ENCODE measurements around the gene PDZD2.

DNA sequence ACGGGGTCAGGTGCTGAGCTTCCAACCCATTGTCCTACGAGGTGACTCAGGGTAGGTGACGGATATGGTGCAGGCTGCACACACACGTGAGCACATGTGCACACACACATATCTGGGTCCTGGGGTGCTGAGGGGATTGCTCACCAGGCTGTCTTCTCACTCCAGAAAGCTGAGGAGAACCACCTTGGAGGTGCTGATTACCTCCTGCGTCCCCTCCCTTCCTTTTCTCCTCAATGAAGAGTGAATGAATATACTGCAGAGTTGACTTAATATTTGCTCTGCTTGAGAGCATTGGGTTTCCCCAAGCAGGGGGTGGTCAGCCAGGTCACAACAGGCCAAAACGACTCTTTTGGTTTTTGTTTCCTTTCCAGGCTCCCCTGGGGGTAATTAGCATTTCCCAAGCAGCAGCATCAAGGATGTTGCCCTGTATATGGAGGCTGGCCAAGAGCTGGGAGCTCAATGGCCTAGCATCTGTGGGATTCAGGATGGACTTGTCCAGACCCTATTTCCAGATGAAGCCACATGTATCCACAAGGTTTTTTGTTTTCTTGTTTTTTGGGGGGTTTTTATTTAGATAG lies 49.7 kb downstream of the PDZD2 start:
- TF ChIP-seq, protein P1, sequence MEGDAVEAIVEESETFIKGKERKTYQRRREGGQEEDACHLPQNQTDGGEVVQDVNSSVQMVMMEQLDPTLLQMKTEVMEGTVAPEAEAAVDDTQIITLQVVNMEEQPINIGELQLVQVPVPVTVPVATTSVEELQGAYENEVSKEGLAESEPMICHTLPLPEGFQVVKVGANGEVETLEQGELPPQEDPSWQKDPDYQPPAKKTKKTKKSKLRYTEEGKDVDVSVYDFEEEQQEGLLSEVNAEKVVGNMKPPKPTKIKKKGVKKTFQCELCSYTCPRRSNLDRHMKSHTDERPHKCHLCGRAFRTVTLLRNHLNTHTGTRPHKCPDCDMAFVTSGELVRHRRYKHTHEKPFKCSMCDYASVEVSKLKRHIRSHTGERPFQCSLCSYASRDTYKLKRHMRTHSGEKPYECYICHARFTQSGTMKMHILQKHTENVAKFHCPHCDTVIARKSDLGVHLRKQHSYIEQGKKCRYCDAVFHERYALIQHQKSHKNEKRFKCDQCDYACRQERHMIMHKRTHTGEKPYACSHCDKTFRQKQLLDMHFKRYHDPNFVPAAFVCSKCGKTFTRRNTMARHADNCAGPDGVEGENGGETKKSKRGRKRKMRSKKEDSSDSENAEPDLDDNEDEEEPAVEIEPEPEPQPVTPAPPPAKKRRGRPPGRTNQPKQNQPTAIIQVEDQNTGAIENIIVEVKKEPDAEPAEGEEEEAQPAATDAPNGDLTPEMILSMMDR (IDR thresholded peaks at IDR 0.05), result no peak
- TF ChIP-seq POLR2A (IDR thresholded peaks at IDR 0.05) (no peak), EP300 (IDR thresholded peaks at IDR 0.05) (no peak)
